Tibial nerve (tissue), 4 donors: Measurements from ENCODE around the gene NKX1-2. TPM values are rescaled to one million over a fixed set of nuclear protein-coding genes. Genes with fewer than 3 reads are reported as not detected.
"Not testable (repeated sequence)": the region's sequence is repeated elsewhere in the genome, so short reads cannot be mapped to it uniquely, and the experiment has no call there.

ENCODE experiments used
- DNase-seq, 2 donors: peaks; one replicate each; pipeline ENCODE4 v3.0.0-alpha.2; 2019; ENCODE audit warnings: low spot score in 2 of 2
- H3K27ac ChIP-seq, 4 donors: fragments of 200-600 bp; sonication (generic) in 3 of 4; one replicate each; pipeline ENCODE4 v1.5.1; 2017 to 2019; ENCODE audit warnings: mild to moderate bottlenecking in 1 of 4
- H3K27me3 ChIP-seq, 2 donors: fragments of 200-600 bp; sonication (generic) in 1 of 2; one replicate each; pipeline versions ENCODE4 v1.5.1 to v1.6.0; 2017 to 2019
- H3K36me3 ChIP-seq, 3 donors: fragments of 200-600 bp; sonication (generic); one replicate each; pipeline ENCODE4 v1.5.1; 2018 to 2019
- H3K4me1 ChIP-seq, 4 donors: fragments of 200-600 bp; sonication (generic) in 3 of 4; one replicate each; pipeline ENCODE4 v1.5.1; 2017 to 2019
- H3K4me3 ChIP-seq, 4 donors: fragments of 200-600 bp; sonication (generic) in 3 of 4; one replicate each; pipeline ENCODE4 v1.5.1; 2017 to 2019; ENCODE audit warnings: mild to moderate bottlenecking in 1 of 4, moderate library complexity in 1 of 4
- H3K9me3 ChIP-seq, 4 donors: fragments of 200-600 bp; sonication (generic) in 3 of 4; one replicate each; pipeline ENCODE4 v1.5.1; 2017 to 2019
- CTCF ChIP-seq, 5 experiments: fragments of 200-600 bp in 3 of 5; fragments of 450-650 bp in 2 of 5; sonication (generic) in 3 of 5; IDR thresholded peaks; one replicate each; pipeline ENCODE4 v1.5.1; 2016 to 2019; ENCODE audit warnings: antibody characterized with exemption in 5 of 5, mild to moderate bottlenecking in 3 of 5, moderate library complexity in 2 of 5
- EP300 ChIP-seq, 2 donors: sonication (generic); formaldehyde crosslinking; IDR thresholded peaks; one replicate each; pipeline ENCODE4 v1.6.1; 2017; ENCODE audit warnings: antibody characterized with exemption in 2 of 2, mild to moderate bottlenecking in 1 of 2
- POLR2A ChIP-seq, 2 donors: fragments of 450-650 bp; IDR thresholded peaks; one replicate each; pipeline ENCODE4 v1.6.1; 2017; ENCODE audit warnings: antibody characterized with exemption in 2 of 2, mild to moderate bottlenecking in 2 of 2, moderate library complexity in 2 of 2
- WGBS, 2 donors: methylation state at CpG; one replicate each; pipeline ENCODE4 v1.1.5; 2018; 5-methylcytosine and 5-hydroxymethylcytosine counted together
- total RNA-seq, 4 donors: library from RNA; depleted of rRNA; stranded (reverse); fragments of >200 nt; gene quantifications; one replicate each; pipeline ENCODE4 v1.1.0, GENCODE V29; 2016

The NKX1-2 gene
- total RNA-seq, 4 donors from 2014 or later = not detected

GRCh38 chr10:124446830-124447750 lies 2.7 kb downstream of the NKX1-2 start:
- 11 to 12% methylated on average over 49 to 51 of the region's 71 CpGs for WGBS, 2 donors
- TF ChIP-seq EP300 (IDR thresholded peaks at IDR 0.05) = no peak
- TF ChIP-seq POLR2A (IDR thresholded peaks at IDR 0.05) = no peak
- no peak for TF ChIP-seq CTCF (IDR thresholded peaks at IDR 0.05)
- Histone ChIP-seq H3K27ac (no peak overlapping the region), H3K36me3 (no peaks in the 10 kb centered on the region), H3K27me3 (peaks cover 0 to 97% of the 10 kb centered on the region in 2 donors), H3K4me1 (peaks cover 0 to 35% (median 20%) of the 10 kb centered on the region in 4 donors), H3K4me3 (peak overlapping the region in 1 of 4 donors; percentile 5), H3K9me3 (no peaks in the 10 kb centered on the region)
- no peak for DNase-seq

GRCh38 chr10:124441694-124442093 lies 8.1 kb downstream of the NKX1-2 start:
- H3K36me3 ChIP-seq = not testable (repeated sequence)
- 80 to 92% methylated on average over 5 of the region's 5 CpGs for WGBS, 2 donors

GRCh38 chr10:124436191-124436638 lies 13.6 kb downstream of the NKX1-2 start:
- DNase-seq = no peak
- no peak overlapping the region for H3K27ac ChIP-seq
- no peaks in the 10 kb centered on the region for H3K36me3 ChIP-seq
- no peaks in the 10 kb centered on the region for H3K9me3 ChIP-seq
- no peaks in the 10 kb centered on the region for H3K27me3 ChIP-seq
- 80 to 85% methylated on average over 8 of the region's 8 CpGs for WGBS, 2 donors
- H3K4me3 ChIP-seq = no peak overlapping the region
- TF ChIP-seq CTCF (IDR thresholded peaks at IDR 0.05) = no peak
- no peaks in the 10 kb centered on the region for H3K4me1 ChIP-seq

More at GRCh38 chr10:124441694-124442093, 8.1 kb downstream of the NKX1-2 start:
- not testable (repeated sequence) for H3K9me3 ChIP-seq, H3K4me1 ChIP-seq, H3K4me3 ChIP-seq, DNase-seq, H3K27ac ChIP-seq
- H3K27me3 ChIP-seq = peaks cover 0 to 51% of the 10 kb centered on the region in 2 donors

- 91 to 96% methylated on average over 4 of the region's 4 CpGs for WGBS, 2 donors
- H3K9me3 ChIP-seq, H3K36me3 ChIP-seq, H3K4me1 ChIP-seq, DNase-seq, H3K4me3 ChIP-seq, H3K27ac ChIP-seq, H3K27me3 ChIP-seq: not testable (repeated sequence)
Observed at GRCh38 chr10:124435683-124436082, 14.2 kb downstream of the NKX1-2 start.

DNA sequence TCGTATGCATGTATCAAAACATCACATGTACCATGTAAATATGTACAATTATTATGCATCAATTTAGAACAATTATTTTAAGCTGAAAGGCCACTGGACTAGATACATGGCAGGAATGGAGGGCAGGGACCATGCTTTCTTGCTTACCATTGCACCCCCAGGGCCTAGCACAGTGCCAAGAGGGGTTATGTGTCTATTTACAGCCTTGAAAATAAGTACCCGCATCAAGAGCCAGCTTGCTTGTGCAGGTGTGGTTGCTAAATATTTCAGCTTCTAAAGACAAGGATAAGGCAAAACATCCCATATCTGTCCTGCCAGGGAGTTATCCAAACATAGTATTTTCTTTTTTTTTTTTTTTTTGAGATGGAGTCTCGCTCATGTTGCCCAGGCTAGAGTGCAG lies 16.4 kb downstream of the NKX1-2 start:
- Histone ChIP-seq H3K9me3 (no peaks in the 10 kb centered on the region), H3K4me3 (no peak overlapping the region), H3K27ac (no peak overlapping the region), H3K27me3 (peaks cover 0 to 5% of the 10 kb centered on the region in 2 donors), H3K4me1 (no peaks in the 10 kb centered on the region), H3K36me3 (no peaks in the 10 kb centered on the region)
- TF ChIP-seq CTCF (IDR thresholded peaks at IDR 0.05) (no peak), EP300 (IDR thresholded peaks at IDR 0.05) (no peak), POLR2A (IDR thresholded peaks at IDR 0.05) (no peak)
- no peak for DNase-seq
- WGBS, 2 donors = 76 to 81% methylated on average over 3 of the region's 3 CpGs

DNA sequence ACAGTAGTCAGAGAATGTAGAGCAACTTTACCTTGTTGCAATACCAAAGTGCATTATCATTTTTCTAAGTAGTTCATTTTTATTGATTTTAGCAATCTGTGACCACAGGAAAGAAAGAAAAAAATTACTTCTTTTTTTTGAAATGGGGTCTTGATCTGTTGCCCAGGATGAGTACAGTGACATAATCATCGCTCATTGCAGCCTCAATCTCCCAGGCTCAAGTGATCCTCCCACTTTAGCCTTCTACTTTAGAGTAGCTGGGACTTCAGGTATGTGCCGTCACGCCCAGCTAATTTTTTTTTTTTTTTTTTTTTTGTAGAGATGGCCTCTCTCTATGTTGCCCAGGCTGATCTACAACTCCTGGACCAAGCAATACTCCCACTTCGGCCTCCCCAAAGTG lies 19.8 kb downstream of the NKX1-2 start:
- 94 to 95% methylated on average over 4 of the region's 4 CpGs for WGBS, 2 donors
- TF ChIP-seq POLR2A (IDR thresholded peaks at IDR 0.05) (no peak), CTCF (IDR thresholded peaks at IDR 0.05) (no peak), EP300 (IDR thresholded peaks at IDR 0.05) (no peak)
- no peak for DNase-seq
- Histone ChIP-seq H3K9me3 (no peaks in the 10 kb centered on the region), H3K27ac (no peak overlapping the region), H3K27me3 (peaks cover 0 to 27% of the 10 kb centered on the region in 2 donors), H3K36me3 (no peaks in the 10 kb centered on the region), H3K4me3 (no peak overlapping the region), H3K4me1 (no peaks in the 10 kb centered on the region)
